GM21423 (cell line): ENCODE measurements around the gene AKR7A3.
"Not testable (repeated sequence)": the region's sequence is repeated elsewhere in the genome, so short reads cannot be mapped to it uniquely, and the experiment has no call there.

ENCODE experiments used
- ATAC-seq: cut with Tn5 transposase; IDR thresholded peaks from one replicate; pipeline ENCODE4 v1.9.1; 2021; ENCODE audit warnings: mild to moderate bottlenecking, moderate library complexity; ENCODE audit not compliant: unreplicated experiment

The AKR7A3 gene

GRCh38 chr1:19288324-19289241 is at the start of gene AKR7A3:
Gene AKR7A3, minus strand, starts transcription at chr1:19288770. Its CDS starts 61 bp downstream, at chr1:19288709.
- not testable (repeated sequence) for ATAC-seq

GRCh38 chr1:19338323-19338762 is 49.8 kb upstream of the AKR7A3 start:
- no peak for ATAC-seq

GRCh38 chr1:19337289-19337688 is 48.7 kb upstream of the AKR7A3 start:
- no peak for ATAC-seq

GRCh38 chr1:19336543-19336942 is 48.0 kb upstream of the AKR7A3 start:
- ATAC-seq: no peak

- no peak for ATAC-seq
These were observed 45.2 kb upstream of the AKR7A3 start for GRCh38 chr1:19333587-19334354.

- no peak for ATAC-seq
These were observed 44.3 kb upstream of the AKR7A3 start for GRCh38 chr1:19332832-19333231.

- ATAC-seq: no peak
These were observed 42.8 kb upstream of the AKR7A3 start for GRCh38 chr1:19331262-19331878.

- ATAC-seq: no peak
These were observed 42.0 kb upstream of the AKR7A3 start for GRCh38 chr1:19330449-19331135.

- ATAC-seq: no peak
These were observed 41.0 kb upstream of the AKR7A3 start for GRCh38 chr1:19329611-19330010.

GRCh38 chr1:19329188-19329587 is 40.6 kb upstream of the AKR7A3 start:
- no peak for ATAC-seq

GRCh38 chr1:19328486-19328885 is 39.9 kb upstream of the AKR7A3 start:
- ATAC-seq: no peak

- ATAC-seq: no peak
These were observed 39.2 kb upstream of the AKR7A3 start for GRCh38 chr1:19327736-19328135.

GRCh38 chr1:19327301-19327700 is 38.7 kb upstream of the AKR7A3 start:
- ATAC-seq: no peak

- ATAC-seq: no peak
These were observed 38.1 kb upstream of the AKR7A3 start for GRCh38 chr1:19326748-19327065.

GRCh38 chr1:19325958-19326747 is 37.6 kb upstream of the AKR7A3 start:
- no peak for ATAC-seq

GRCh38 chr1:19325368-19325957 is 36.9 kb upstream of the AKR7A3 start:
- no peak for ATAC-seq

GRCh38 chr1:19324665-19324990 is 36.1 kb upstream of the AKR7A3 start:
- ATAC-seq: no peak

- ATAC-seq: no peak
These were observed 35.6 kb upstream of the AKR7A3 start for GRCh38 chr1:19323987-19324664.

- no peak for ATAC-seq
These were observed 33.9 kb upstream of the AKR7A3 start for GRCh38 chr1:19322481-19322880.
